Stimulated activated naive CD8-positive, alpha-beta T cell treated with anti-CD3 and anti-CD28 coated beads, Interleukin-15, Interleukin-2, amounts not matched to agents 100 U/mL and 50 U/mL, for 24 hours (primary cell): ENCODE results near the gene SLC39A8.

Experiments used
- ATAC-seq: fragments of 150-1000 bp; cut with Tn5 transposase; one replicate; pipeline ENCODE4 v1.10.0; 2021
- DNase-seq: peaks from one replicate; pipeline ENCODE4 v3.0.0; 2021

Gene SLC39A8

DNA sequence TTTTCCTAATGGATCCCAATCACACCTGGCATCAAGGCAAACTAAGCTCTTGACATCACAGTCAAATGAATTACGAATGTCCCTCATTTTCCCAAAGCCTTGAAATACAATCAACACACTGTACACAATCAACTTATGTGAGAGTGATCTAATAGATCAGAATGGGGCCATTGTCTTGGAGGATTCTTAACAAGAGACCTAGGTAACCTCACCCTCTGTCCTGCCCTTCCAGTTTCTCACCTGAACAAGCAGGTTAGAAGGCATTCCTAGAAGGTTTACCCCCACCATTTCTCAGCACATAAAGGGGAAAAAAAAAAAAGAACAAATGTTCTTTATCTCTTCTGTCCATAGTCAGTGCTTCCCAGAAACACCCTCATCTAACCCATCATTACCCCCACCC is 6.3 kb downstream of the SLC39A8 start:
- no peak for DNase-seq
- no peak for ATAC-seq

DNA sequence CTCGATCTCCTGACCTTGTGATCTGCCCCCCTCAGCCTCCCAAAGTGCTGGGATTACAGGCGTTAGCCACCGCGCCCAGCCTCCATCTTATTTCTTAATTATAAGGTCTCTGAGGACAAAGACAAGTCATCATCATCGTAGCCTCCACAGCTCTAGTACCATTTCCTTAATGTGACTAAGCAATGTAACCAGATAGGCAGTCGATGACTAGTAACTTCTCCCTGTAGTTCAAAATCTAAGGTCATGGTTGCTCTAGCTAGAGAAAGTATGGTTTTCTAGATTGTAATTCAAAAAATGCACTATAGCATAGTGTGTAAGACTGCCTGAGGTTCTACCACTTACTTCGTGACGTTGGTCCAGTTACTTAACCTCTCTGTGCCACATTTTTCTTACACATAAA is 6.9 kb downstream of the SLC39A8 start:
- no peak for DNase-seq

DNA sequence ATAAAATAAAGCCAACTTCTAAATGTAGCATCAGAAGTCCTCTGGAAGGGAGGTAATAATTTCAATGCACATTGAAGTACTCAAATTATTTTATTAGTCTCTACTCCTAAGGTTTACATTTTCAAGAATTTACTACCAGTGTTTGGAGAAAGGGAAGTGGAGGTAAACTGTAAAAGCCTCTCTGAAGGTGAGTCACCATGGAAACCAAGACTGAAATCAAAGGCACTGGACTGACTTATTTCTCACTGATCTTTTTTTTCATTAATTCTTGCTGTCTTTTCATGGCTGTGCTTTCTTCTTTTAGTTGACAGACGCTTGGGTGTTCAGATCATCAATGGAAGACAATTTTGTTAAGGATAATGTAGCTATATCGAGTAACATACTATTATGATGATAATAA is 9.7 kb downstream of the SLC39A8 start:
- ATAC-seq = no peak
- DNase-seq = no peak

More for the DNA sequence above, 6.9 kb downstream of the SLC39A8 start:
- ATAC-seq = no peak

- ATAC-seq (no peak), DNase-seq (no peak)
Observed at GRCh38 chr4:102334624-102335023, 10.7 kb downstream of the SLC39A8 start.

- ATAC-seq = no peak
Observed at GRCh38 chr4:102333787-102334186, 11.5 kb downstream of the SLC39A8 start.

DNA sequence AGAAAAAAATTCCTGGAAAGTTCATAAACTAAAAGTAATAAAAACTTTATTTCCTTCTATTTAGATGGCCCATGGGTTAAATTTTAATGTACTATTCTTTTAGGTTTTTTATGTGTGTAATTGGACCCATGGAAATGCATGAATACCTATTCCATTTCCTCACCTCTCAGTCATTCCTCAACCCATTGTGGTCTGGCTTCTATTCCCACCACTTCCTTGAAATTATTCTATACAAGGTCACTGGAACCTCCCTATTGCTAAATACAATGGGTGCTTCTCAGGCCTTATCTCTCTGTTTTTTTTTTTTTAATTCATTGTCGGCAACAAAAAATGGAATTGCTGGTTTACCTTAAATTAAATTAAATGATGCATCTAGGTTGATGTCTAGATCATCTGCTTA is 17.2 kb downstream of the SLC39A8 start:
- no peak for DNase-seq
- ATAC-seq = no peak

More at GRCh38 chr4:102333787-102334186, 11.5 kb downstream of the SLC39A8 start:
- DNase-seq = no peak

DNA sequence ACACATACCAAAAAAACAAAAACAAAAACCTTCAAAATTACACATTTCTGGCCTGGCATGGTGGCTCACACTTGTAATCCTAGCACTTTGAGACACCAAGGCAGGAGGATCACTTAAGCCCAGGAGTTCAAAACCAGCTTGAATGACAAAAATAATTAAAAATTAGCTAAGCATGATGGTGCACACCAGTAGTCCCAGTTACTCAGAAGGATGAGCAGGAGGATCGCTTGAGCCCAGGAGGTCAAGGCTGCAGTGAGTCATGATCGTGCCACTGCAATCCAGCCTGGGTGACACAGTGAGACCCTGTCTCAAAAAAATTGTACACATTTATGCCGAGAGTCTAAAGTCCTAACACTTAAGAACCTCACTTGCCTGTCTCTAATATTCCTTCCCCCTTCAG is 18.3 kb downstream of the SLC39A8 start:
- no peak for ATAC-seq
- no peak for DNase-seq

- no peak for ATAC-seq
- DNase-seq = no peak
Observed at GRCh38 chr4:102324730-102325129, 20.6 kb downstream of the SLC39A8 start.

- ATAC-seq (no peak), DNase-seq (no peak)
Observed at GRCh38 chr4:102322736-102323135, 22.5 kb downstream of the SLC39A8 start.

DNA sequence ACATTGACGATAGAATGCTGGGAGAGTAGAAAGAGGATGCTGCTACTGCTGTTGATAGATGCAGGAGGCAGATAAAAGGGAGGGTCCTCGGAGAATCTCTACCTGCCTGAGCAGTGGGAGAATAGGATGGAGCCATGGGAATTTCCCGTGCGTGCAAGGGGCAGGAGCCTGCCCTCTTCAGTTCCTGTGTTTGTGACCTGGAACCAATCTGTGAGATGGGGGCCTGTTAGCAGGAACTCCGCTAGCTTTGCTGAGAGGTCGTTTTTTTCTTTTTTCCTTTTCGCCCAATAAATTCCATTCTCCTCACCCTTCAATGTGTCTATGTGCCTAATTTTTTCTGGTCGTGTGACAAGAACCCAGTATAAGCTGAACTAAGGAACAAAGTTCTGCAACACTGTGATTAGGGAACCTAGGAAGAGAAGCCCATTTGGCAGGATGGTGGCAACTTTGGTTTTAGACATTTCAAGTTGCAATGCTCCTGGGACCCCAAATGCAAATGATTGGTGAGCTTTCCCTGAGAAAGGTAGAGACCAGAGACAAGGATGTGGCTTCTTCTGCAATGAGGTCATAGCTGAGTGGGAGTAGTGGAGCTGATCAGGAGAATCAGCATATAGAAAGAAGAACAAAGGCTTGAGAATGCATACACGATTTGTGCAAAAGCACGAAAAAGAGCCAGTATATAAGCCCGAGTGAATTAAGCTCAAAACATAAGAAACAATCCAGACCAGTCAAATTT is 23.9 kb downstream of the SLC39A8 start:
- DNase-seq (no peak), ATAC-seq (peak; percentile 68)

- DNase-seq (no peak), ATAC-seq (no peak)
Observed at GRCh38 chr4:102319594-102319993, 25.7 kb downstream of the SLC39A8 start.

DNA sequence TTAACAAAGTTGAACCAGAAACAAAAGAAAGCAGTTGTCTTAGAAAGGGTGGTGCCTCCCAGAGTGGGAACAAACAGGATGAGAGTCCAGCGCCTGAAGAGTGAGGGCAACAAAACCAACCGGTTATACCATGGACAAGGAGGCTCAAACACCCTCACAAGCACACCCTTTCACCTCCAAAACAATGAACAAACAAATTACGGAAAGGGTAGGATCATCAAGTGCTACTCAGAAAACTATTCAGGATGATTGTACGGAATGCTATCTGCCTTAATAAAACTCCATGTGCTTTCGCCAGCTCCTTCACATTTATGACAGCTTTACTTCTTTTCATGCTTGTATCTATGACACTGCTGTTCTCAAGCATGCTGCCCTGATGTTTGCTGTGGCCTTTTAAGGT is 26.8 kb downstream of the SLC39A8 start:
- no peak for ATAC-seq
- no peak for DNase-seq

DNA sequence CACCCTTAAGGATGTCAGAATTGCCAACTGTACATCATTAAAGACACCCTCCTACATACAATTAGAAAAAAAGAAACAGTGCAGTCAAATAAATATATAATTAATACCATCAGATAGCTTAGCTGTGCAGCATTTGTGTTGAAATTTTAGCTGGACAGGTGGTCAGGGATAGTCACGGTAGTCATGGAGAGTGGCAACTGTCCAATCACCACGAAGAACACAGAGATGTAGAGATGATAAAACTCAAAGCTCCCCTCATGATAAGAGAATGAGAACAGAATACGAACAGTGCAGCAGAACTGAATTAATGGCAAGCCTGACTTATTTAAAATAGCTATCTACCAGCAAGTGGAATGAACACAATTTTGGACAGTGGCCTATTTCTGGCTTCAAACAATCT is 27.2 kb downstream of the SLC39A8 start:
- ATAC-seq = no peak

DNA sequence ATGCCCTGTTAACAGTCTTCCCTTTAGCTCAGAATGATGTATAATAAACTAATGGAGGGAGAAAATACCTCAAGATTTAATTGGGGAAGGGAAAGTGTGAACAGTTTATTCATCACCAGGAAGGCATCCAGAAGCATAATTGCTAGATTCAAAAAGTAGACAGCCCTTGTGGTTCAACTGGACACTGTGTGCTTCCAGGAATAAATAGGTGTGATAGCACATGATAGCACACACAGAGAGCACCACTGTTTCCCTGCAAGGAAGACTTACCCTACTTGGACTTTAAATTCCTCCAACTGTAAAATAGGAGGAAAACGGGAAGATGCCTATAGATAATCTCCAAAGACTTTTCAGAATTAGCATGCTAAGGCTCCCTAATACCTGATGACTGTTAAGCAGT is 27.8 kb downstream of the SLC39A8 start:
- no peak for ATAC-seq

More for the DNA sequence above, 27.2 kb downstream of the SLC39A8 start:
- DNase-seq = no peak

GRCh38 chr4:102316585-102316984 is 28.7 kb downstream of the SLC39A8 start:
- no peak for DNase-seq
- no peak for ATAC-seq

More for the DNA sequence above, 27.8 kb downstream of the SLC39A8 start:
- no peak for DNase-seq

GRCh38 chr4:102315532-102315931 is 29.8 kb downstream of the SLC39A8 start:
- no peak for DNase-seq
- no peak for ATAC-seq

DNA sequence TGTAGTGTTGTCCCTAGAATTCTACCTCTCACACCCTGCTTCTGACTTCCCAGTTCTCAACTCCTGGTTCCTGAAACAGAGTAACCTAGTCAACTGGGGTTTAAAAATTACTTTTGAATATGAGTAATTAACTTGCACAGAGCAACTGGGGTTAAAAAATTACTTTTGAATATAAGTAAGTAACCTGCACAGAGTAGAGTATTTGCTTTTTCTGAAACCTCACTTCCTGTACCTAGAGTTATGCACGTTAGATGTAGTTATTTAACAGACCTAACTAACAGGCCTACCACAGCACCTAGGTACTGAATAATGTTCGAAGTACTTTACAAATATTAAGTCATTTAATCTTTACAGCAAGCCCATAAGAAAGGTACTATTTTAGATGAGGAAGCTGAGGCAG is 32.9 kb downstream of the SLC39A8 start:
- no peak for DNase-seq
- no peak for ATAC-seq

GRCh38 chr4:102311912-102312311 is 33.4 kb downstream of the SLC39A8 start:
- ATAC-seq = no peak
- no peak for DNase-seq

DNA sequence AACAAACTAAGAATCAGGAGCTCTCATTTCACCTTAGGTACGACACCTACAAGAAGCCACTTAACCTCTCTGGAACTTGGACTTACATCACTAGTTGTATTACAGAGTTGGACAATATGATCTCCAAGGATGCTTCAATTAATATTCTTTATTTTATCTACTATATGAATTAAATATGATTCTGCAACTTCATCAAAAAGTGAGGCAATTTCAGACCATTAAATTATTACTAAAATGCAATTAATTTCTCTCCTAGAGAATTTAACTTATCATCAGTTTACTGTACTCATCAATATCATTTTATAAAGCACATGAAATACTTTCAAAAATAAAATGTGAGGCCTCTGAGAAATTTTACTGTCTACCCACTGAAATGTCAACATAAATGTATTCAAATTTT is 33.9 kb downstream of the SLC39A8 start:
- ATAC-seq (no peak), DNase-seq (no peak)

DNA sequence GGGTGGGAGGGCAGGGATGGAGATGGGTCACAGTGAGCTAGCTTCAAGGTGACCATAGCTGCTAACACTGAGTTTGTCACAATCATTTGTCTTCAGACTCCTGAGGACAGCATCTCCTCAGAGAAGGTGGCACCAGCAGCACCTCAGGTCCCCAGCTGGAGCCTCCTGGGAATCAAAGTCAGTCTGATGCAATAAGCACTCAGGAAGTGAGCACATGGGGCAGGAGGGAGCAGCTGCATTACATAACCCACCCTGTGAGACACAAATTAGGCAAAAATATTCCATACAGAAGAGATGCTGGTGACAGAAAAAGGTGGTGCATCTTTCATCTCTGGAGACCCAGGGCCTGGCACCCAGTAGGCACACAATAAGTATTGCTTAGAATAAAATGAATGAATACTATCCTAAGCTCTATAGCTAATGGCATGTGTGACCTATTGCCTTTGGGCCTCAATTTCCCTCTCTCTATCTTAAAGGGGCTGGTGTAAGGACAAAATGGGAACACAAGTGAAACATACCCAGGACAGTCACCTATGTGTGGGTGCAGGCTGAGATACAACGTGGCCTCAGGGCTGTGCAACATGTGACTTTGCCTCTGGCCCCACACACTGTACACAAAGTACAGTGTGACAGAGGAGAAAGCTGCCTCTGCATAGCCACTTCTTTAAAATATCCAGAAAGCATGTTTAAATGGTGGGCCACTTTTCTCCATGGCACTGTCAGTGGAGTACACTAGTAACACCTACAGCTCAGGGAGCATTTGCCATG is 37.1 kb downstream of the SLC39A8 start:
- no peak for DNase-seq
- no peak for ATAC-seq

GRCh38 chr4:102305666-102306065 is 39.6 kb downstream of the SLC39A8 start:
- ATAC-seq (no peak), DNase-seq (no peak)

- ATAC-seq (no peak), DNase-seq (no peak)
Observed at GRCh38 chr4:102302762-102303161, 42.5 kb downstream of the SLC39A8 start.

GRCh38 chr4:102301167-102301566 is 44.1 kb downstream of the SLC39A8 start:
- no peak for ATAC-seq
- no peak for DNase-seq
